B cell (primary cell): ENCODE data around the gene IGF2BP3. TPM values are rescaled to one million over a fixed set of nuclear protein-coding genes. Genes with fewer than 3 reads are reported as not detected.
A peak's percentile ranks its signal among the peaks of the same experiment; 100 is the strongest.

Experiments
- ATAC-seq: fragments of 200-7000 bp; cut with Tn5 transposase; one replicate; pipeline ENCODE4 v1.10.0; 2021; ENCODE audit warnings: low read depth, mild to moderate bottlenecking, moderate number of reproducible peaks, moderate library complexity
- CTCF ChIA-PET: fragments of 350-600 bp; sonication (Branson Sonifier 250); formaldehyde crosslinking; loops from one replicate; lab custom pipeline; 2021; ENCODE audit warnings: antibody characterized with exemption, inconsistent platforms; lab: Charles Lee
- POLR2A ChIA-PET: fragments of 350-600 bp; sonication (Branson Sonifier 250); formaldehyde crosslinking; loops from one replicate; lab custom pipeline; 2021; ENCODE audit warnings: antibody characterized with exemption; lab: Charles Lee
- DNase-seq: peaks from one replicate; pipeline ENCODE4 v3.0.0; 2013
- H2AFZ ChIP-seq: 2 replicates; pipeline ENCODE4 v1.6.1; 2012; ENCODE audit warnings: mild to moderate bottlenecking, low read depth, low read length; ENCODE audit not compliant: insufficient read depth, poor library complexity, severe bottlenecking
- H3K27ac ChIP-seq, 2 donors: 1 replicate in 1 of 2; 2 replicates in 1 of 2; pipeline ENCODE4 v1.5.1; 2012 to 2013; ENCODE audit warnings: low read length in 2 of 2, mild to moderate bottlenecking in 2 of 2, moderate library complexity in 1 of 2
- H3K27me3 ChIP-seq, 4 experiments: fragments of 200-600 bp in 1 of 4; sonication (generic) in 1 of 4; replicated peaks in 1 of 4; 1 replicate in 2 of 4; 2 replicates in 2 of 4; pipeline versions ENCODE4 v1.6.1 to v1.7.0; 2013 to 2016; ENCODE audit warnings: low read length in 3 of 4, mild to moderate bottlenecking in 2 of 4, mixed read lengths in 1 of 4, moderate library complexity in 1 of 4; ENCODE audit not compliant: insufficient read depth in 4 of 4, control insufficient read depth in 3 of 4; ENCODE audit errors: control extremely low read depth in 1 of 4
- H3K36me3 ChIP-seq, 2 experiments: replicated peaks in 1 of 2; 1 replicate in 1 of 2; 2 replicates in 1 of 2; pipeline versions ENCODE4 v1.6.1 to v1.7.1; 2013; ENCODE audit warnings: low read length in 1 of 2; ENCODE audit not compliant: insufficient read depth in 2 of 2, control insufficient read depth in 1 of 2; ENCODE audit errors: control extremely low read depth in 1 of 2, extremely low read depth in 1 of 2
- H3K4me1 ChIP-seq, 2 donors: fragments of 200-600 bp in 1 of 2; sonication (generic) in 1 of 2; 1 replicate in 1 of 2; 2 replicates in 1 of 2; pipeline versions ENCODE4 v1.5.1 to v1.6.1; 2013 to 2017; ENCODE audit warnings: low read length in 2 of 2; ENCODE audit not compliant: control insufficient read depth in 2 of 2, insufficient read depth in 2 of 2
- H3K4me2 ChIP-seq: replicated peaks from 2 replicates; pipeline ENCODE3; 2012; ENCODE audit warnings: mild to moderate bottlenecking, low read depth, low read length; ENCODE audit not compliant: poor library complexity, severe bottlenecking
- H3K4me3 ChIP-seq, 5 experiments: fragments of 200-600 bp in 1 of 5; sonication (generic) in 1 of 5; 1 replicate in 3 of 5; 2 replicates in 2 of 5; pipeline versions ENCODE4 v1.5.1 to v1.7.0; 2011 to 2016; ENCODE audit warnings: low read length in 4 of 5, mild to moderate bottlenecking in 4 of 5, low read depth in 2 of 5, control low read depth in 1 of 5, moderate library complexity in 1 of 5; ENCODE audit not compliant: insufficient read depth in 1 of 5; ENCODE audit errors: control extremely low read depth in 1 of 5, extremely low read depth in 1 of 5
- H3K79me2 ChIP-seq: fragments of 200-600 bp; sonication (generic); one replicate; pipeline ENCODE4 v1.6.0; 2016; ENCODE audit warnings: low read length; ENCODE audit not compliant: control insufficient read depth, insufficient read depth
- H3K9ac ChIP-seq: fragments of 200-600 bp; sonication (generic); 2 replicates; pipeline ENCODE4 v1.6.1; 2017; ENCODE audit warnings: mild to moderate bottlenecking, low read length, moderate library complexity
- H3K9me3 ChIP-seq, 3 donors: one replicate each; pipeline versions ENCODE4 v1.6.1 to v1.7.1; 2013; ENCODE audit warnings: low read length in 2 of 3; ENCODE audit not compliant: control insufficient read depth in 2 of 3, insufficient read depth in 1 of 3; ENCODE audit errors: control extremely low read depth in 1 of 3
- H4K20me1 ChIP-seq: 2 replicates; pipeline ENCODE4 v1.6.0; 2012; ENCODE audit warnings: mild to moderate bottlenecking, low read length; ENCODE audit not compliant: insufficient read depth, control insufficient read depth, poor library complexity, severe bottlenecking
- H3K27ac Mint-ChIP-seq: one replicate; pipeline ENCODE4 v1.8.0; 2021; ENCODE audit warnings: mixed read lengths
- H3K27me3 Mint-ChIP-seq: one replicate; pipeline ENCODE4 v1.8.0; 2021; ENCODE audit warnings: mixed read lengths
- H3K4me1 Mint-ChIP-seq: one replicate; pipeline ENCODE4 v1.8.0; 2021; ENCODE audit warnings: mixed read lengths
- H3K4me3 Mint-ChIP-seq: one replicate; pipeline ENCODE4 v1.8.0; 2021; ENCODE audit warnings: mixed read lengths
- H3K9me3 Mint-ChIP-seq: one replicate; pipeline ENCODE4 v1.8.0; 2022; ENCODE audit warnings: mixed read lengths; ENCODE audit not compliant: insufficient read depth
- EZH2 ChIP-seq: IDR thresholded peaks from 2 replicates; pipeline ENCODE4 v1.6.1; 2012; ENCODE audit warnings: borderline replicate concordance, low read depth, mild to moderate bottlenecking, moderate library complexity, low read length; ENCODE audit not compliant: insufficient read depth, poor library complexity, severe bottlenecking
- WGBS: methylation state at CpG from one replicate; pipeline ENCODE4 v1.1.5; 2013; ENCODE audit warnings: missing lambda C conversion rate; ENCODE audit not compliant: insufficient coverage; 5-methylcytosine and 5-hydroxymethylcytosine counted together
- intact Hi-C: fragments of 100-400 bp; cut with micrococcal nuclease; formaldehyde crosslinking; loops from one replicate; pipeline ENCODE4 v1.10.0; 2022
- polyA plus RNA-seq: library from polyadenylated mRNA; depleted of rRNA; stranded (reverse); fragments of >200 nt; gene quantifications from 2 replicates; pipeline ENCODE4 v1.2.3, GENCODE V29; 2012
- total RNA-seq, 2 donors: library from RNA; stranded (reverse); fragments of 120-200 nt in 1 of 2; gene quantifications; 1 replicate in 1 of 2; 2 replicates in 1 of 2; pipeline versions ENCODE4 v1.2.3 to v1.2.4, GENCODE V29; 2013 to 2022
- TF ChIP-seq, protein P1 (sequence below): fragments of 200-600 bp; IDR thresholded peaks from one replicate; pipeline ENCODE4 v1.8.0; 2022; ENCODE audit warnings: antibody characterized with exemption, mild to moderate bottlenecking

IGF2BP3 gene
- total and polyA plus RNA-seq, 2 donors (not counting 1 experiment from before 2014, with no cell fraction given), result 0.63 to 10.0 TPM

DNA sequence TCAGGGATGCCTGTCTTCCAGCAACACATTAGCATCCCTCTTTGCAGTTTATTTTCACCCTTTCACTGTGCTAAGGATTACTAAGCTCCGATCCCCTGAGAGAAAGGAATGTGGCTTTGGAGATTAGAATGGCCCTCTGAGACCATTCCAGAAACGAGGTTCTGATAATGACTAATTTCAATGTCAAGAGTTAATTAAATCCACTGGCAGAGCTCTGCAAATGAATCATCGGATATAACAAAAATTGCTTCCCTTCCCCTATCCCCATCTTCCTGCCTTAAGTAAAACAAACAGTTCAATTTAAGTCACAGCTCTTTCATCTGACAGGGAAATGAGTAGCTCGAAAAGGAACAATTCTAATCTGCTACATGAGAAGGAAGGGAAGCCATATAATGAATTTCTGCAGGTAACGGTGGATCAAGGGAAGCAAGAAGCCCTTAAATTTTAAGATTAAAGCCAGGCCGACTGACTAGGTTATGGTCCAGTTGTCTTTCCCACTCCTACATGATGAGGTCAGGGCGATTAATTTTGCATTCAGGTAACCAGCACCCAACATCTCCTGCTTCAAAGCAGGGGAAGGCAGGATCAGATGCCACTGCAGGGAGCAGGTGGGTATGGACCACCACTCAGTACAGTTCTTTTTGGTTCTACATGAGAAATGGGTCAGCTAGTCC is 120.7 kb downstream of the IGF2BP3 start:
- POLR2A ChIA-PET, result no interaction called here
- no peak overlapping the region for H3K9ac ChIP-seq

DNA sequence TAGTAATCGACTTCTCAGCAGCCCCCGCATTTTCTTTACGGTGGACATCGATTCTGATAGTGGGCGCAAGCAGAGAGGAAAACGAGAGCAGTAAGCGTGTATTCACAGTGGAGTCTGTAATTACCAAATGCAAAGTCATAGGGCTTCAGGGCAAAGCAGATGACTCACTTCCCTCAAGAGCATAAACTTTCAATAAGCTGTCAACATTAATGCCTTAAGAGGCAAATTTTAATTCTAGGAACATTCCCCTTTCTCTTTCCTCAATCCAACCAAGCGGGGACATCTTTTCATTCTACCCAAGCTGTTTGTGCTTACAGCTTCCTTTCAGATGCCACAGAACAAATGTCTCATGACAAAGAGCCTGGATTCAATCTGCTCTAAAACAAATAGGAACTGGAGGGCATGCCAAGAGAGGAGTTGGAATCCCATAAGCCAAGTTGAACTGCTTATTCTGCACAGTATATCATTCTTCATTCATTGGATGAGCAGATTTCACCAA is 122.6 kb downstream of the IGF2BP3 start:
- Histone ChIP-seq H3K4me2 (peak overlapping the region; percentile 10), H3K27me3 (no peaks in the 10 kb centered on the region), H3K79me2 (no peaks in the 10 kb centered on the region), H3K4me1 (peaks cover 15 to 19% of the 10 kb centered on the region in 2 donors), H3K27ac (no peak overlapping the region), H3K9me3 (no peaks in the 10 kb centered on the region), H3K9ac (no peak overlapping the region), H4K20me1 (no peaks in the 10 kb centered on the region), H3K4me3 (no peak overlapping the region), H3K36me3 (peaks cover 0 to under 1% of the 10 kb centered on the region in 2 experiments), H2AFZ (peak overlapping the region; percentile 79)
- H3K27ac Mint-ChIP-seq, result peak overlapping the region; percentile 75
- TF ChIP-seq, protein P1, sequence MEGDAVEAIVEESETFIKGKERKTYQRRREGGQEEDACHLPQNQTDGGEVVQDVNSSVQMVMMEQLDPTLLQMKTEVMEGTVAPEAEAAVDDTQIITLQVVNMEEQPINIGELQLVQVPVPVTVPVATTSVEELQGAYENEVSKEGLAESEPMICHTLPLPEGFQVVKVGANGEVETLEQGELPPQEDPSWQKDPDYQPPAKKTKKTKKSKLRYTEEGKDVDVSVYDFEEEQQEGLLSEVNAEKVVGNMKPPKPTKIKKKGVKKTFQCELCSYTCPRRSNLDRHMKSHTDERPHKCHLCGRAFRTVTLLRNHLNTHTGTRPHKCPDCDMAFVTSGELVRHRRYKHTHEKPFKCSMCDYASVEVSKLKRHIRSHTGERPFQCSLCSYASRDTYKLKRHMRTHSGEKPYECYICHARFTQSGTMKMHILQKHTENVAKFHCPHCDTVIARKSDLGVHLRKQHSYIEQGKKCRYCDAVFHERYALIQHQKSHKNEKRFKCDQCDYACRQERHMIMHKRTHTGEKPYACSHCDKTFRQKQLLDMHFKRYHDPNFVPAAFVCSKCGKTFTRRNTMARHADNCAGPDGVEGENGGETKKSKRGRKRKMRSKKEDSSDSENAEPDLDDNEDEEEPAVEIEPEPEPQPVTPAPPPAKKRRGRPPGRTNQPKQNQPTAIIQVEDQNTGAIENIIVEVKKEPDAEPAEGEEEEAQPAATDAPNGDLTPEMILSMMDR, result no peak
- TF ChIP-seq EZH2, result no peak
- WGBS, result 32% methylated on average over 8 of the region's 8 CpGs
- DNase-seq (no peak), ATAC-seq (no peak)
- H3K27me3 Mint-ChIP-seq, result no peaks in the 10 kb centered on the region
- intact Hi-C loops, result no loop called here
- CTCF ChIA-PET, result interaction anchor here (1.2 to 5.9 kb wide), 3 partner anchors 11 to 75 kb away, joined by 3 to 41 read pairs (median 6); no protein-coding TSS in a partner anchor
- H3K4me1 Mint-ChIP-seq, result peaks cover 30% of the 10 kb centered on the region
- POLR2A ChIA-PET, result interaction anchor here (1.2 kb wide), 1 partner anchor 17 kb away, joined by 8 read pairs; no protein-coding TSS in a partner anchor
- H3K9me3 Mint-ChIP-seq, result no peaks in the 10 kb centered on the region
- H3K4me3 Mint-ChIP-seq, result peak overlapping the region; percentile 72

More for the DNA sequence above, 120.7 kb downstream of the IGF2BP3 start:
- Histone ChIP-seq H4K20me1 (no peaks in the 10 kb centered on the region), H3K27ac (no peak overlapping the region), H3K27me3 (no peaks in the 10 kb centered on the region), H2AFZ (no peak overlapping the region), H3K36me3 (no peaks in the 10 kb centered on the region), H3K4me3 (no peak overlapping the region), H3K4me2 (no peak overlapping the region), H3K79me2 (no peaks in the 10 kb centered on the region), H3K4me1 (peaks cover 15 to 19% of the 10 kb centered on the region in 2 donors), H3K9me3 (no peaks in the 10 kb centered on the region)
- TF ChIP-seq, protein P1, result no peak
- no peak for TF ChIP-seq EZH2
- DNase-seq, result no peak
- no peak for ATAC-seq
- H3K4me3 Mint-ChIP-seq, result no peak overlapping the region
- H3K27ac Mint-ChIP-seq, result no peak overlapping the region
- intact Hi-C loops, result no loop called here
- WGBS, result 95% methylated on average over 5 of the region's 7 CpGs
- no peaks in the 10 kb centered on the region for H3K27me3 Mint-ChIP-seq
- H3K4me1 Mint-ChIP-seq, result peaks cover 32% of the 10 kb centered on the region
- H3K9me3 Mint-ChIP-seq, result no peaks in the 10 kb centered on the region
- CTCF ChIA-PET, result interaction anchor here (0.9 to 5.9 kb wide), 3 partner anchors 9 to 114 kb away, joined by 3 to 41 read pairs (median 3); no protein-coding TSS in a partner anchor
